Measurements from ENCODE around the gene FBXO2. TPM values are rescaled to one million over a fixed set of nuclear protein-coding genes. Genes with fewer than 3 reads are reported as not detected.

Gene FBXO2
- total and polyA plus RNA-seq, 10 of the 15 experiments (the other 5 are each of a cell fraction or from before 2014, with no cell fraction given), result 0.06 to 0.41 (median 0.18) TPM; not detected in 4

- no peak for FAIRE-seq
- SMC1A ChIA-PET (ENCODE audit: uncharacterized antibody, unreplicated experiment), result no interaction called here
Measured at GRCh38 chr1:11623702-11624101, 30.5 kb downstream of the FBXO2 start.

More at GRCh38 chr1:11623702-11624101, 30.5 kb downstream of the FBXO2 start:
- ChIA-PET CTCF (no interaction called here), RAD21 (ENCODE audit: unreplicated experiment) (no interaction called here), POLR2A (no interaction called here)
- WGBS (ENCODE audit: insufficient coverage, insufficient replicate concordance, low lambda C conversion rate, missing lambda C conversion rate), result 43% methylated on average over 8 of the region's 8 CpGs
- Histone ChIP-seq H3K79me2 (ENCODE audit: control insufficient read depth, insufficient read depth, low read length) (no peaks in the 10 kb centered on the region), H3K27me3 (replicated peaks in 1 of 2; ENCODE audit: control insufficient read depth in 2 of 2, insufficient read depth in 2 of 2, low read length in 1 of 2) (peaks cover 0 to 6% of the 10 kb centered on the region in 2 experiments; a peak in 2 of 4 replicates), H3K9ac (ENCODE audit: control insufficient read depth, insufficient read depth, low read length) (no peak overlapping the region), H3K4me3 (no peak overlapping the region), H2AFZ (ENCODE audit: control insufficient read depth, low read depth, low read length) (no peak overlapping the region), H3K4me2 (ENCODE audit: control insufficient read depth, insufficient read depth) (no peak overlapping the region), H3K9me3 (replicated peaks; ENCODE audit: control insufficient read depth, insufficient read depth, low read length) (no peaks in the 10 kb centered on the region), H3K27ac (ENCODE audit: control insufficient read depth, insufficient read depth) (no peak overlapping the region), H4K20me1 (ENCODE audit: control insufficient read depth, insufficient read depth) (no peaks in the 10 kb centered on the region), H3K4me1 (ENCODE audit: control insufficient read depth, insufficient read depth, low read length) (no peaks in the 10 kb centered on the region), H3K36me3 (ENCODE audit: control insufficient read depth in 2 of 2, insufficient read depth in 2 of 2, low read length in 1 of 2) (no peaks in the 10 kb centered on the region)
- intact Hi-C loops (cut with micrococcal nuclease; ENCODE audit: unreplicated experiment), result no loop called here
- BruUV-seq (replicated peaks), result no TSS peak
- no peak for TF ChIP-seq POLR2AphosphoS5 (IDR thresholded peaks at IDR 0.05; ENCODE audit: low read length)
- no peak for TF ChIP-seq BCL11A (IDR thresholded peaks at IDR 0.05; ENCODE audit: low read depth, low read length)
- no peak for TF ChIP-seq ZBTB11 (CRISPR knock-in tag; IDR thresholded peaks at IDR 0.05)
- no peak for TF ChIP-seq TCF3 (IDR thresholded peaks at IDR 0.05; ENCODE audit: borderline replicate concordance, insufficient read depth, low read depth, low read length)
- TF ChIP-seq ZNF384 (IDR thresholded peaks at IDR 0.05; ENCODE audit: borderline replicate concordance, low read depth, low read length), result no peak
- no peak for TF ChIP-seq ATF7 (IDR thresholded peaks at IDR 0.05; ENCODE audit: low read depth)
- no peak for TF ChIP-seq FOXK2 (IDR thresholded peaks at IDR 0.05)
- TF ChIP-seq KDM1A (IDR thresholded peaks at IDR 0.05; ENCODE audit: borderline replicate concordance), result no peak
- TF ChIP-seq WRNIP1 (IDR thresholded peaks at IDR 0.05; ENCODE audit: borderline replicate concordance, low read depth, low read length), result no peak
- no peak for TF ChIP-seq ZNF24 (IDR thresholded peaks at IDR 0.05)
- TF ChIP-seq TCF7 (IDR thresholded peaks at IDR 0.05; ENCODE audit: borderline replicate concordance), result no peak
- TF ChIP-seq NR2C2 (IDR thresholded peaks at IDR 0.05; ENCODE audit: borderline replicate concordance, control insufficient read depth, insufficient read length, low read depth), result no peak
- DNase-seq (ENCODE audit: low read depth, low spot score) (no peak), ATAC-seq (no peak)
- in situ Hi-C loops (cut with MboI), result no loop called here

Data from GM12878 (cell line).